Mesenchymal stem cell (in vitro differentiated cells and primary cell): ENCODE measurements around the gene MICALL1.

Experiments
- DNase-seq: peaks from one replicate; pipeline ENCODE4 v3.0.0-alpha.2; 2013
- H2AFZ ChIP-seq: one replicate; pipeline ENCODE4 v1.6.1; 2013; ENCODE audit warnings: low read depth, mild to moderate bottlenecking, control low read depth, inconsistent platforms, low read length, moderate library complexity
- H2AK5ac ChIP-seq: 2 replicates; pipeline ENCODE4 v1.6.1; 2013; ENCODE audit warnings: low read length, moderate library complexity, mild to moderate bottlenecking, inconsistent platforms; ENCODE audit not compliant: severe bottlenecking
- H2BK120ac ChIP-seq: one replicate; pipeline ENCODE4 v1.6.1; 2013; ENCODE audit warnings: low read depth, mild to moderate bottlenecking, inconsistent platforms, low read length, moderate library complexity
- H2BK12ac ChIP-seq, 2 experiments: one replicate each; pipeline ENCODE4 v1.6.1; 2013; ENCODE audit warnings: inconsistent platforms in 2 of 2, low read length in 2 of 2, mild to moderate bottlenecking in 2 of 2, moderate library complexity in 2 of 2, control low read depth in 1 of 2
- H2BK15ac ChIP-seq: one replicate; pipeline ENCODE4 v1.6.1; 2013; ENCODE audit warnings: mild to moderate bottlenecking, low read depth, inconsistent platforms; ENCODE audit not compliant: poor library complexity, severe bottlenecking
- H2BK5ac ChIP-seq: 2 replicates; pipeline ENCODE4 v1.6.1; 2013; ENCODE audit warnings: low read depth, mild to moderate bottlenecking, low read length, control low read depth, inconsistent platforms; ENCODE audit not compliant: poor library complexity, severe bottlenecking
- H3K14ac ChIP-seq, 2 experiments: one replicate each; pipeline ENCODE4 v1.6.1; 2013; ENCODE audit warnings: inconsistent platforms in 2 of 2, low read length in 2 of 2, control low read depth in 1 of 2, mild to moderate bottlenecking in 1 of 2, moderate library complexity in 1 of 2
- H3K18ac ChIP-seq, 2 experiments: one replicate each; pipeline ENCODE4 v1.6.1; 2013; ENCODE audit warnings: inconsistent platforms in 2 of 2, low read length in 2 of 2, control low read depth in 1 of 2, low read depth in 1 of 2, mild to moderate bottlenecking in 1 of 2
- H3K23ac ChIP-seq, 2 experiments: one replicate each; pipeline ENCODE4 v1.6.1; 2013; ENCODE audit warnings: inconsistent platforms in 2 of 2, low read length in 2 of 2, mild to moderate bottlenecking in 2 of 2, moderate library complexity in 2 of 2, control low read depth in 1 of 2
- H3K27ac ChIP-seq: 2 replicates; pipeline ENCODE4 v1.5.1; 2013; ENCODE audit warnings: mild to moderate bottlenecking, moderate library complexity, low read length, control low read depth, inconsistent platforms; ENCODE audit not compliant: poor library complexity, severe bottlenecking
- H3K27me3 ChIP-seq, 2 experiments: 2 replicates each; pipeline versions ENCODE4 v1.6.1 to v1.7.0; 2013; ENCODE audit warnings: low read length in 2 of 2, mild to moderate bottlenecking in 2 of 2, moderate library complexity in 2 of 2, control low read depth in 1 of 2, inconsistent platforms in 1 of 2; ENCODE audit not compliant: control insufficient read depth in 1 of 2, insufficient read depth in 1 of 2
- H3K36me3 ChIP-seq, 2 experiments: 2 replicates each; pipeline versions ENCODE4 v1.6.1 to v1.7.0; 2013; ENCODE audit warnings: low read length in 2 of 2, control low read depth in 1 of 2, inconsistent platforms in 1 of 2, low read depth in 1 of 2, mild to moderate bottlenecking in 1 of 2; ENCODE audit not compliant: insufficient read depth in 2 of 2, control insufficient read depth in 1 of 2
- H3K4ac ChIP-seq, 2 experiments: one replicate each; pipeline ENCODE4 v1.6.1; 2013; ENCODE audit warnings: inconsistent platforms in 2 of 2, low read length in 2 of 2, mild to moderate bottlenecking in 2 of 2, moderate library complexity in 2 of 2, control low read depth in 1 of 2, low read depth in 1 of 2
- H3K4me1 ChIP-seq: 2 replicates; pipeline ENCODE4 v1.6.1; 2013; ENCODE audit warnings: low read depth, low read length, control low read depth; ENCODE audit not compliant: control insufficient read depth, insufficient read depth
- H3K4me2 ChIP-seq: 2 replicates; pipeline ENCODE4 v1.6.1; 2013; ENCODE audit warnings: low read length, mild to moderate bottlenecking, inconsistent platforms; ENCODE audit not compliant: poor library complexity, severe bottlenecking
- H3K4me3 ChIP-seq, 2 experiments: 2 replicates each; pipeline versions ENCODE4 v1.5.1 to v1.7.0; 2013; ENCODE audit warnings: low read length in 2 of 2, mild to moderate bottlenecking in 2 of 2, control low read depth in 1 of 2, low read depth in 1 of 2; ENCODE audit not compliant: insufficient read depth in 1 of 2
- H3K79me1 ChIP-seq: replicated peaks from 2 replicates; pipeline ENCODE4 v1.6.1; 2013; ENCODE audit warnings: mild to moderate bottlenecking, control low read depth, low read length, inconsistent platforms; ENCODE audit not compliant: poor library complexity, severe bottlenecking
- H3K9ac ChIP-seq: 2 replicates; pipeline ENCODE4 v1.7.0; 2013; ENCODE audit warnings: mild to moderate bottlenecking, low read length, moderate library complexity
- H3K9me3 ChIP-seq: 2 replicates; pipeline ENCODE4 v1.7.0; 2013; ENCODE audit warnings: mild to moderate bottlenecking, low read length; ENCODE audit not compliant: control insufficient read depth
- H4K8ac ChIP-seq: one replicate; pipeline ENCODE4 v1.6.1; 2013; ENCODE audit warnings: inconsistent platforms, mild to moderate bottlenecking, low read length, moderate library complexity
- H4K91ac ChIP-seq: one replicate; pipeline ENCODE4 v1.6.1; 2013; ENCODE audit warnings: mild to moderate bottlenecking, low read length, inconsistent platforms
- WGBS: methylation state at CpG from one replicate; pipeline ENCODE4 v1.1.7; 2013; ENCODE audit warnings: mixed read lengths; 5-methylcytosine and 5-hydroxymethylcytosine counted together

Gene MICALL1

GRCh38 chr22:37924386-37925065 lies 18.4 kb downstream of the MICALL1 start:
- H3K79me1 ChIP-seq: peaks cover 46% of the 10 kb centered on the region
- H2BK120ac ChIP-seq: no peak overlapping the region
- H3K27ac ChIP-seq: no peak overlapping the region
- peak overlapping the region in 1 of 2 experiments; percentile 34 for H3K23ac ChIP-seq
- H2BK15ac ChIP-seq: no peak overlapping the region
- H4K8ac ChIP-seq: no peak overlapping the region
- peaks cover 83 to 88% of the 10 kb centered on the region in 2 experiments for H3K36me3 ChIP-seq
- WGBS: 96% methylated on average over 18 of the region's 18 CpGs
- no peaks in the 10 kb centered on the region for H3K27me3 ChIP-seq
- no peak overlapping the region for H3K4ac ChIP-seq
- no peak overlapping the region for H2AK5ac ChIP-seq
- no peak for DNase-seq
- H3K14ac ChIP-seq: no peak overlapping the region
- H3K4me2 ChIP-seq: no peak overlapping the region
- H3K4me3 ChIP-seq: no peak overlapping the region
- peak overlapping the region; percentile 1 for H3K9ac ChIP-seq
- H3K4me1 ChIP-seq: peaks cover 4% of the 10 kb centered on the region
- no peak overlapping the region for H4K91ac ChIP-seq
- no peak overlapping the region for H3K18ac ChIP-seq
- H2BK12ac ChIP-seq: no peak overlapping the region
- H2AFZ ChIP-seq: no peak overlapping the region
- no peak overlapping the region for H2BK5ac ChIP-seq
- no peaks in the 10 kb centered on the region for H3K9me3 ChIP-seq

DNA sequence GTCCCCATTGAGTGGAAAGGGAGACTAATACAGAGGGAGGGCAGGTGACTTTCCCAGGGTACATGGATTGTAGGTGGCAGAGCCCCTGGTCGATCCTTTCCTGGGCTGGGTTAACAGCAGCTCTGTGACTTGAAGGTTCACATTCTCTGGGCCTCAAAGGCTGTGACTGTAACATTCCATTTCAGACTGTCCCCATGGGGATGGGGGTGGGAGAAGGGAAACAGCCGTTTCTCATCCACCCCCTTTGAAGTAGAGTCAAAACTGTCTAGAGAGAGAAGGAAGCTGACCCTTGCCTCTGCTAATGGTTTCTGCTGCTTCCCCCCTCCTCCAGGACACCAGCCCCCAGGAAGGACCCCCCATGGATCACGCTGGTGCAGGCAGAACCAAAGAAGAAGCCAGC lies 19.2 kb downstream of the MICALL1 start:
- no peak overlapping the region for H2AFZ ChIP-seq
- 90% methylated on average over 1 of the region's 3 CpGs for WGBS

GRCh38 chr22:37925767-37926166 lies 19.7 kb downstream of the MICALL1 start:
- H3K4me2 ChIP-seq: no peak overlapping the region
- H3K36me3 ChIP-seq: peaks cover 78 to 90% of the 10 kb centered on the region in 2 experiments
- no peak overlapping the region for H2AK5ac ChIP-seq
- H3K14ac ChIP-seq: no peak overlapping the region
- DNase-seq: no peak
- no peak overlapping the region for H2BK120ac ChIP-seq
- H3K27me3 ChIP-seq: no peaks in the 10 kb centered on the region
- no peak overlapping the region for H3K4ac ChIP-seq
- H2AFZ ChIP-seq: no peak overlapping the region
- no peak overlapping the region for H4K91ac ChIP-seq
- no peak overlapping the region for H3K23ac ChIP-seq
- H3K4me3 ChIP-seq: no peak overlapping the region
- H3K4me1 ChIP-seq: peaks cover 11% of the 10 kb centered on the region
- peaks cover 46% of the 10 kb centered on the region for H3K79me1 ChIP-seq
- WGBS: 95% methylated on average over 13 of the region's 15 CpGs
- H3K9me3 ChIP-seq: no peaks in the 10 kb centered on the region
- no peak overlapping the region for H3K9ac ChIP-seq
- H3K27ac ChIP-seq: no peak overlapping the region
- H2BK5ac ChIP-seq: no peak overlapping the region
- H2BK15ac ChIP-seq: no peak overlapping the region
- no peak overlapping the region for H3K18ac ChIP-seq
- H4K8ac ChIP-seq: no peak overlapping the region
- no peak overlapping the region for H2BK12ac ChIP-seq

More for the DNA sequence above, 19.2 kb downstream of the MICALL1 start:
- H3K9me3 ChIP-seq: no peaks in the 10 kb centered on the region
- H2BK5ac ChIP-seq: no peak overlapping the region
- H3K27me3 ChIP-seq: no peaks in the 10 kb centered on the region
- no peak overlapping the region for H3K18ac ChIP-seq
- no peak overlapping the region for H3K4me2 ChIP-seq
- no peak overlapping the region for H3K4me3 ChIP-seq
- H4K8ac ChIP-seq: no peak overlapping the region
- peaks cover 7% of the 10 kb centered on the region for H3K4me1 ChIP-seq
- H2BK120ac ChIP-seq: no peak overlapping the region
- H3K36me3 ChIP-seq: peaks cover 80 to 89% of the 10 kb centered on the region in 2 experiments
- H2BK15ac ChIP-seq: no peak overlapping the region
- peak overlapping the region; percentile 1 for H3K9ac ChIP-seq
- no peak for DNase-seq
- H3K79me1 ChIP-seq: peaks cover 46% of the 10 kb centered on the region
- H3K27ac ChIP-seq: no peak overlapping the region
- no peak overlapping the region for H3K4ac ChIP-seq
- no peak overlapping the region for H2AK5ac ChIP-seq
- H4K91ac ChIP-seq: no peak overlapping the region
- no peak overlapping the region for H2BK12ac ChIP-seq
- no peak overlapping the region for H3K23ac ChIP-seq
- H3K14ac ChIP-seq: no peak overlapping the region

DNA sequence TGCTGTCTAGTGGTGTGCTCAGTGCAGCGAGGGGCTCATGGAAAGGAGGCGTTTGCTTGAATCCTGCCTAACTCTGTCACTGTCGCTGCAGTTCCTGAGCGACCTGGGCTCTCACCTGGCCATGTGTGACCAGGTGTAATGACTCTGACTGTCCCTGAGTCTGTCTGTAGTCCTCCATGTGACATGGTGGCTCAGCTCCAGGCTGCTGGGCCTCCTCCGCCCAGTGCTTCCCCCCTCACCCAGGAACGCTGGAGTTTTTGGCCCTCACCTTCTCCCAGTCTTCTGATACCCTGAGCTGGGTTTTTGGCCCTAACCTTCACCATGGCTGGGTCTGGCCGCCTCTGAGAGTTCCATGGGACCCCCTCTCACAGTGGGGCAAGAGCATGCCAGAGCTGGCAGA lies 20.3 kb downstream of the MICALL1 start:
- Histone ChIP-seq H3K36me3 (peaks cover 72 to 89% of the 10 kb centered on the region in 2 experiments), H2BK5ac (no peak overlapping the region), H3K4me1 (peaks cover 13% of the 10 kb centered on the region), H4K91ac (no peak overlapping the region), H3K27me3 (no peaks in the 10 kb centered on the region), H2BK120ac (no peak overlapping the region), H2BK12ac (no peak overlapping the region), H3K14ac (no peak overlapping the region), H2BK15ac (no peak overlapping the region), H3K23ac (no peak overlapping the region), H3K27ac (no peak overlapping the region), H3K18ac (no peak overlapping the region), H3K4me2 (no peak overlapping the region), H3K79me1 (peaks cover 46% of the 10 kb centered on the region), H3K9ac (no peak overlapping the region), H3K9me3 (no peaks in the 10 kb centered on the region), H3K4ac (no peak overlapping the region), H4K8ac (peak overlapping the region; percentile 19), H3K4me3 (no peak overlapping the region), H2AK5ac (no peak overlapping the region), H2AFZ (no peak overlapping the region)
- WGBS: 98% methylated on average over 7 of the region's 7 CpGs
- no peak for DNase-seq
